SU-DHL-6 (cell line): Measurements from ENCODE around the gene PTTG1IP.
A peak's percentile ranks its signal among the peaks of the same experiment; 100 is the strongest.

Source experiments
- H2AFZ ChIP-seq: fragments of 200-600 bp; sonication (generic); 2 replicates; pipeline ENCODE4 v1.6.1; 2014; ENCODE audit warnings: low read depth, mild to moderate bottlenecking, moderate library complexity, mixed read lengths, antibody characterized with exemption, low read length; ENCODE audit not compliant: severe bottlenecking
- H3F3A ChIP-seq: fragments of 200-600 bp; shearing (Covaris generic); 2 replicates; pipeline ENCODE4 v1.6.0; 2016; ENCODE audit warnings: antibody characterized with exemption, mild to moderate bottlenecking; ENCODE audit not compliant: insufficient read depth
- H3K27ac ChIP-seq: fragments of 200-600 bp; sonication (generic); 2 replicates; pipeline ENCODE4 v1.5.1; 2016; ENCODE audit warnings: low read depth, mild to moderate bottlenecking, low read length, moderate library complexity, mixed read lengths
- H3K27me3 ChIP-seq: fragments of 200-600 bp; sonication (generic), shearing (Covaris generic); 2 replicates; pipeline ENCODE4 v1.6.0; 2014; ENCODE audit warnings: mild to moderate bottlenecking, low read length
- H3K36me3 ChIP-seq: fragments of 200-600 bp; sonication (generic); 2 replicates; pipeline ENCODE4 v1.6.1; 2014; ENCODE audit warnings: mild to moderate bottlenecking, low read length, mixed read lengths
- H3K4me2 ChIP-seq: fragments of 300-600, 200-600 bp; shearing (Covaris generic), sonication (generic); 2 replicates; pipeline ENCODE4 v1.6.0; 2014; ENCODE audit warnings: low read length, low read depth, mild to moderate bottlenecking; ENCODE audit not compliant: poor library complexity, severe bottlenecking
- H3K4me3 ChIP-seq: fragments of 200-600 bp; sonication (generic); 2 replicates; pipeline ENCODE4 v1.5.1; 2014; ENCODE audit warnings: antibody characterized with exemption, low read length, mild to moderate bottlenecking, mixed read lengths; ENCODE audit not compliant: insufficient read depth, poor library complexity, severe bottlenecking
- H3K79me2 ChIP-seq: fragments of 200-600 bp; sonication (generic); 2 replicates; pipeline ENCODE4 v1.6.1; 2014; ENCODE audit warnings: mild to moderate bottlenecking, low read length, moderate library complexity; ENCODE audit not compliant: insufficient read depth
- H3K9ac ChIP-seq: fragments of 200-600 bp; sonication (generic); 2 replicates; pipeline ENCODE4 v1.7.0; 2014; ENCODE audit warnings: mild to moderate bottlenecking, low read length
- H3K9me2 ChIP-seq: fragments of 200-600 bp; sonication (generic); replicated peaks from 2 replicates; pipeline ENCODE4 v1.6.1; 2014; ENCODE audit warnings: low read length; ENCODE audit not compliant: insufficient read depth
- H3K9me3 ChIP-seq: fragments of 200-600 bp; sonication (generic); 2 replicates; pipeline ENCODE4 v1.6.1; 2014; ENCODE audit warnings: low read length, mixed read lengths; ENCODE audit not compliant: insufficient read depth
- H4K20me1 ChIP-seq: fragments of 200-600 bp; sonication (generic); 2 replicates; pipeline ENCODE4 v1.6.1; 2014; ENCODE audit warnings: low read depth, mild to moderate bottlenecking, antibody characterized with exemption, low read length, moderate library complexity, mixed read lengths
- EZH2phosphoT487 ChIP-seq: fragments of 200-600 bp; sonication (generic), shearing (Covaris generic); conservative IDR thresholded peaks from 2 replicates; pipeline ENCODE4 v1.6.1; 2018; ENCODE audit warnings: mild to moderate bottlenecking, antibody characterized with exemption, low read length, moderate library complexity, mixed read lengths
- TF ChIP-seq, protein P1 (sequence below): fragments of 200-600 bp; sonication (generic); IDR thresholded peaks from one replicate; pipeline ENCODE4 v1.5.1; 2017; ENCODE audit warnings: antibody characterized with exemption, mild to moderate bottlenecking, low read length, moderate library complexity; ENCODE audit not compliant: insufficient read depth, poor library complexity, severe bottlenecking

PTTG1IP gene

DNA sequence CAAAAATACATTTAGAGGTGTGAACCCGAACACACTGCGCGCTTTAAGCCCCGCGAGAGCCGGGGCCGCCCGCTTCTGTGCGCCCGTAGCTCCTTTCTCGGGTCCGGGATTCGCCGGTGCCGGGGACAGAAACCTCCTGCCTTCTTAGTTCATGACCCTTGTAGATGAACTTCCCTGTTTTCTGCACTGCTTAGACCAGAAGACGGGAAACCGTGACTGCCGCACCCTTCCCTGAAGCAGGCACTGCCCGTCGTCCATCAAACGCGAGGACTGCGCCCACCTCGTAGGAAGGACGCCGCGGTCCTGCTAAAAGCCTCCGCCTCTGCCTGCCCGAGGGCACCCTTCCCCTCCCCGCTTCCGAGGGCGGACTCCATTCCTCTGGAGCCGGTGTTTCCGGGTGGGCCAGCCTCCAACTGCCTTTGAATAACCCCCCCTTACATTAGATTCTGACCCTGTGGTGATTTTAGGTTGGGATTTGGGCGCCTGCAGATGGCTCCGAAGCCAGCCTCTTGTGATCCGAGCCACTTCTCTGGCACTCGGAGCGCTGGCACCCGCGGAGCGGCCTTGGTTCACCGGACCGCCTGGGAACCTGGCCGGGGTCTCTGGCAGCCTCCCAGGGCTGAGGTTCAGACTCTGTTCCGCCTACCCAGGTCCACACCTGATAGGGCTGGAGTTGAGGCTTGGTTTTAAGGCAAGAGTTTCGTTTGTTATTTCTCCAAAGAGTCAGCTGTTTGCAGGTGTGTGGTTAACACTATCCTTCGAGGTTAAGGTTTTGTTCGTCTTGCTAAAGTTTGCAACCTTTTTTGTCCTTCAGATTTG, 1.2 kb upstream of the PTTG1IP start:
- Histone ChIP-seq H3F3A (no peaks in the 10 kb centered on the region), H3K4me3 (peak overlapping the region; percentile 61), H3K4me2 (peak overlapping the region; percentile 61), H2AFZ (peak overlapping the region; percentile 86), H3K79me2 (peaks cover 31% of the 10 kb centered on the region; the same call in 1 of the 2 replicates), H4K20me1 (peaks cover 19% of the 10 kb centered on the region; the same call in 1 of the 2 replicates), H3K27me3 (no peaks in the 10 kb centered on the region), H3K36me3 (no peaks in the 10 kb centered on the region), H3K9me2 (no peaks in the 10 kb centered on the region), H3K9ac (peak overlapping the region; percentile 63), H3K27ac (no peak overlapping the region), H3K9me3 (no peaks in the 10 kb centered on the region)
- TF ChIP-seq, protein P1, sequence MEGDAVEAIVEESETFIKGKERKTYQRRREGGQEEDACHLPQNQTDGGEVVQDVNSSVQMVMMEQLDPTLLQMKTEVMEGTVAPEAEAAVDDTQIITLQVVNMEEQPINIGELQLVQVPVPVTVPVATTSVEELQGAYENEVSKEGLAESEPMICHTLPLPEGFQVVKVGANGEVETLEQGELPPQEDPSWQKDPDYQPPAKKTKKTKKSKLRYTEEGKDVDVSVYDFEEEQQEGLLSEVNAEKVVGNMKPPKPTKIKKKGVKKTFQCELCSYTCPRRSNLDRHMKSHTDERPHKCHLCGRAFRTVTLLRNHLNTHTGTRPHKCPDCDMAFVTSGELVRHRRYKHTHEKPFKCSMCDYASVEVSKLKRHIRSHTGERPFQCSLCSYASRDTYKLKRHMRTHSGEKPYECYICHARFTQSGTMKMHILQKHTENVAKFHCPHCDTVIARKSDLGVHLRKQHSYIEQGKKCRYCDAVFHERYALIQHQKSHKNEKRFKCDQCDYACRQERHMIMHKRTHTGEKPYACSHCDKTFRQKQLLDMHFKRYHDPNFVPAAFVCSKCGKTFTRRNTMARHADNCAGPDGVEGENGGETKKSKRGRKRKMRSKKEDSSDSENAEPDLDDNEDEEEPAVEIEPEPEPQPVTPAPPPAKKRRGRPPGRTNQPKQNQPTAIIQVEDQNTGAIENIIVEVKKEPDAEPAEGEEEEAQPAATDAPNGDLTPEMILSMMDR, result no peak
- no peak for TF ChIP-seq EZH2phosphoT487

DNA sequence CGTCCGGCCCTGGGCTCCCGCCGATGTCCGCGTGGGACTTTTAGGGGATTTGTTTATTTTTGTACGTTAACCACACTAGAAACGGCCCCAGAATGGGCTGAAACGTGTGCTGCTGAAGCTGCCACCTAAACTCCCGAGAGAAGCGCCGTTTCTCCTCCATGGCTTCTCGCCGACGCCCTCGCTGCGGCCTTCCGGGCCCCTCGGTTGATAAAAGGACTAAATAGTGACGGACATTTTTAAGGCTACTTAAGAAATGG, 678 bp upstream of the PTTG1IP start:
- Histone ChIP-seq H3F3A (no peaks in the 10 kb centered on the region), H3K36me3 (no peaks in the 10 kb centered on the region), H3K9me2 (no peaks in the 10 kb centered on the region), H3K27ac (no peak overlapping the region), H3K4me2 (peak overlapping the region; percentile 61), H4K20me1 (peaks cover 19% of the 10 kb centered on the region; the same call in 1 of the 2 replicates), H3K27me3 (no peaks in the 10 kb centered on the region), H3K4me3 (peak overlapping the region; percentile 61), H3K9me3 (no peaks in the 10 kb centered on the region), H3K9ac (peak overlapping the region; percentile 63), H3K79me2 (peaks cover 34% of the 10 kb centered on the region; the same call in 1 of the 2 replicates), H2AFZ (peak overlapping the region; percentile 86)
- TF ChIP-seq, protein P1, result no peak
- TF ChIP-seq EZH2phosphoT487, result no peak

DNA sequence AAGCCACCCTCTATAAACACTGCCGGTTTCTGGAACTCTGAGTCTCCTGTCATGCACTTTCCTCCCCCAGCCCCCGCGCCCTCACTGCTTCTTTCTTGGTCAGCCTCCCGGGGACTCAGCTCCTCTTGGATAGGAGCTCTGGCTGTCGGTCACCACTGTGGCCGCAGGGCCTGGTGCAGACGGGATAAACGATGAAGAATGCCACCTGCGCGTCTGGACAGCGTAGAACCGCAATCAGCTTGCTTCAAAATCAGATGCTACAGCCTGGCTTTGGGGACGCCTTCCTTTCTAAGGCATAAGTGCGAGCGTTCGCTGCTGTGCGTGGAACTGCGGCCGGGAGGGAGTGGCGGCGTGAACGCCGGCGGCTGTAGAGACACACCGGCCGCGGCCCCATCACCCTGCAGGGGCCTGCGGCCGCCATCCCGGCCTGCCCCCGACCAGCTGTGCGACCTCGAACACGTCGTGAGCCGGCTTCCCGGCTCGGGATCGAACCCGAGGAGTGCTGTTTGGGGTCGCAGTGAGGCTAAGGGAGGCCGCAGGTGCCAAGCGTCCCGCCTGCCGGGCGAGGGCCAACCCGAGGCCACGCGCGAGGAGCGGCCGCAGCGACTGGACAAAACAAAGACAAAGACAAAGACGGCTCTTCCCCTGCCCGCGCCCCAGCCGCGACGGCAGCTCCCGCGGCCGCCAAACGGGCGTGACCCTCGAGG, 688 bp downstream of the PTTG1IP start:
- no peaks in the 10 kb centered on the region for H3F3A ChIP-seq
- TF ChIP-seq, protein P1, result no peak
- no peak for TF ChIP-seq EZH2phosphoT487
- H3K9me2 ChIP-seq, result no peaks in the 10 kb centered on the region
- no peaks in the 10 kb centered on the region for H3K27me3 ChIP-seq
- H3K79me2 ChIP-seq, result peaks cover 47% of the 10 kb centered on the region; the same call in 1 of the 2 replicates
- no peak overlapping the region for H2AFZ ChIP-seq
- H3K27ac ChIP-seq, result no peak overlapping the region
- no peaks in the 10 kb centered on the region for H3K36me3 ChIP-seq
- no peaks in the 10 kb centered on the region for H3K9me3 ChIP-seq
- peak overlapping the region; percentile 63 for H3K9ac ChIP-seq
- H3K4me3 ChIP-seq, result peak overlapping the region; percentile 86
- peak overlapping the region; percentile 72 for H3K4me2 ChIP-seq
- H4K20me1 ChIP-seq, result peaks cover 19% of the 10 kb centered on the region; the same call in 1 of the 2 replicates
